ENCODE results near the gene MDH2.
"Not testable (repeated sequence)": the region's sequence is repeated elsewhere in the genome, so short reads cannot be mapped to it uniquely, and the experiment has no call there.

Gene MDH2

GRCh38 chr7:76048668-76048988 is 722 bp downstream of the MDH2 start:
- DNase-seq = no peak

DNA sequence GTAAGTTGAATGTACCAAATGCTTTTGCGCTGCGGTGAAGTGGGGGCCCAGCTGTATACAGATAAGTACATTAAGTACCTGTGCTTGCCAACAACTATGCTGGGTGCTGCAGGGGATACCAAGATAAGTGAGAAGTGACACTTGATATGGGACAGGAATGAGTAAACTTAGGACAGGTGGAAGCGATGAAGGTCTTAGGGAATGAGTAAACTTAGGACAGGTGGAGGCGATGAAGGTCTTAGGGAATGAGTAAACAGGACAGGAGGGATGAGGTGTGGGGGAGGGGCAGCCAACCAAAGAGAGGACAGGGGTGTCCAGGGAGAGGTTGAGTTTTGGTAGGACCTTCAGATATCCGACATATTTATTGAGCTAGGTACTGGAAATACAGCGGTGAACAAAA is 1.4 kb downstream of the MDH2 start:
- no peak for DNase-seq

GRCh38 chr7:76050545-76050944 is 2.6 kb downstream of the MDH2 start:
- DNase-seq = no peak

DNA sequence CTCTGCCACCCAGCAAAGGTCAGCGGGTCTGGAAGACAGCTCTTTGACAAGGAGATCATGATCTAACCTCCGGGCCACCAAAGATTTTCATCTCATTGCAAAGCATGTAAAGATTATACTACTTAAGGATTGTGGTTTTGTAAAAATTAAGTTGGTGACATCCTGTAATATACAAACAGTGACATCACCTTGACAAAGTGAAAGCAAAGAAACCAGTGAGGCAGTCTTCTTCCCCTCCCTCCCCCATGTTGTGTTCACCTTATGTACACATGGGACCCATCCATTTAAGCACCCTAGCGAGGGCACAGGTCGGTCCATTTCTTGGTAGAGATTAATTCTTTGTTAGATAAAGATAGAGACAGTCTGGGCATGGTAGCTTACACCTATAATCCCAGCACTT is 3.9 kb downstream of the MDH2 start:
- no peak for DNase-seq

DNA sequence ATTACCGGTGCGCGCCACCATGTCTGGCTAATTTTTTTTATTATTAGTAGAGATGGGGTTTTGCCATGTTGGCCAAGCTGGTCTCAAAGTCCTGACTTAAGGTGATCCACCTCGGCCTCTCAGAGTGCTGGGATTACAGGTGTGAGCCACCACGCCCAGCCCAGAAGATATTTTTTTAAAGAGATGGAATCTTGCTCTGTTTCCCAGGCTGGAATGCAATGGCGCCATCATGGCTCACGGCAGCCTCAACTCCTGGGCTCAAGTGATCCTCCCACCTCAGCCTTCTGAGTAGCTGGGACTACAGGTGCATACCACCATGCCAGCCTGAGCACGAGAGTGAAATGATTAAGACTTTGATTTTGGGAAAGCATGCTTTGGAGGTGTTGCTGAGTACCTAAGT is 4.8 kb downstream of the MDH2 start:
- DNase-seq = not testable (repeated sequence)

- no peak for DNase-seq
Observed at GRCh38 chr7:76053461-76053860, 5.6 kb downstream of the MDH2 start.

DNA sequence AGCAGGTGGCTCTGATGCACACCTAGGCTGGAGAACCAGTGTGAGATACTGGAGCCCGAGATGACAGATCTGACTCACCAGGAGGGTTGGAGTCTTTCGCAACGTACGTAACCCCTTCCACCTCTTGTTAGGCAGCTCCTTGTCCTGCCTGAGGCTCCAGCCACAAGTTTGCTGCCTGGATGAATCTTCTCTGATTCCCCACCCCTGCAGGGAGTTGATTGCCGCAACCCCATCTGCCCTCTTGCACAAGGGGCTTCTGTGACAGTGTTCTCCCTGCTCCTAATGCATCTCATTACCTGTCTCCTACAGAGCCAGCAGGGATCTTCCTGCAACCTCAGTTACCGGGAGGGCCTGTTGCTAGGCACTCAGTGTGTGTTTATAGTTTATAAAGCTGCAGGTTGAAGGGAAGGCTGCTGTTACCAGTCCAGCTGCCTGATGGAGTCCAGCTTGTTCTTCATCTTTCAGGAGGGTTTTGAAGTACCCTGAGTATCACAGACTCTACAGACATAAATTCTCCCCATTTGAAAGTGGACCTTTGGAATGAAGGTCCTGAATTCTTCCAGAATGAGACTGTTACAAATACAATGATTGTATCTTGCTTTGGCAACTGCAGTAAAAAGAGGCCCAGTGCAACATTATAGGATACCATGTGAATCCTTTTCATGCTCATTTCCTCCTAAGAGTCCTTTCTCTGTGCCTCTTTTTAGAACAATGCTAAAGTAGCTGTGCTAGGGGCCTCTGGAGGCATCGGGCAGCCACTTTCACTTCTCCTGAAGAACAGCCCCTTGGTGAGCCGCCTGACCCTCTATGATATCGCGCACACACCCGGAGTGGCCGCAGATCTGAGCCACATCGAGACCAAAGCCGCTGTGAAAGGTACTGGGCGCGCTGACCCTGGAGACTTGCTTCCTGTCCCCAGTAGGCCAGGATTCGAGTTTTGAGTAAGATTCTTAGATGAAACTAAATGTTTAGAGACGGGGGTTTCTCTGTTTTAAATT is 6.5 kb downstream of the MDH2 start:
- no peak for DNase-seq

DNA sequence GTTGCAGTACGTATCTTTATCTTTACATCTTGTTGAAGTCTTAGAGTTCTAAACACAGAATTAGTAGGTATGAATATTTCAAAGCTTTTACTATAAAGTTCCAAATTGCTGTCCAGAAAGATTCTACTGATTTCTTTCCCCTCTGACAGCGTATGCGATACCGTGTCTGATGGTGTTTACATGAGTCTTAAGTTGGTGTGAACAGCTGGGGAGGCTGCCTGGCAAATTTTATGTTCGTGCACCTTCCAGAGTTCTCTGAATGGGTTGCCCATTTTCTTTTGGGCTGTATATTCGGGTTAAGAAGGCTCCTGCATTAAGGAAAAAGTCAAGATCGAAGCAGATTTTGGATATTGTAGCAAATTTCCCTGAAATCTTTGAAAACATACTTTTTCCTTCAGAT is 8.3 kb downstream of the MDH2 start:
- no peak for DNase-seq

DNA sequence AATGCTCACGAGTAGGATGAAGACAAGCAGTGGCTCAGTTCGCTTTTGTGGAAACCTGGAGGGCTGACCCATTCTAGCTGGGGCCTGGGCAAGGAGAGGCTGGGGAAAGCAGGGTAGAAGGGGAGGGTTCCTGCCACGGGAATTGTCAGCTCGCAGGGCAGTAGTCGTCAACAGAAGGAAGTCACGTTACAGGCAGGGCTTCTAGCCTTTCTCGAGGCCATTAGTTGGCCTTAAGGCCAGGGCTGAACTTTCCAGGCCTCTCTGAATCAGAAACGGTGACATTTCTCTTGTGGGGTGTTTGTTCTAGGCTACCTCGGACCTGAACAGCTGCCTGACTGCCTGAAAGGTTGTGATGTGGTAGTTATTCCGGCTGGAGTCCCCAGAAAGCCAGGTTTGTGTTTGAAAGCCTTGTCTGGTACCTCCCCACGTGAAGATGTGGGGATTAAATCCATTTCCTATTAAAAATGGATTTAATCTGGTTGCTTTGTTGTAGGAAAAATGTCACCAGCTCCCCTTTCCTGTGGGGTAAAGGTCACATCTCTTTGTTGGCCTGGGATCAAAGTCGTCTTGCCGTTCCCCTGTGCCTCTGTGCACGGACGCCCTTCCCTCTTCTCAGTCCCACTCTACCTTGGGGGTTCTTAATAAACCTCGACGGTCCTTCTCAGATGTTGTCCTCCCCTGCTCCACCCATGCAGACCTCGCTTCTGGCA is 9.4 kb downstream of the MDH2 start:
- DNase-seq = no peak

DNA sequence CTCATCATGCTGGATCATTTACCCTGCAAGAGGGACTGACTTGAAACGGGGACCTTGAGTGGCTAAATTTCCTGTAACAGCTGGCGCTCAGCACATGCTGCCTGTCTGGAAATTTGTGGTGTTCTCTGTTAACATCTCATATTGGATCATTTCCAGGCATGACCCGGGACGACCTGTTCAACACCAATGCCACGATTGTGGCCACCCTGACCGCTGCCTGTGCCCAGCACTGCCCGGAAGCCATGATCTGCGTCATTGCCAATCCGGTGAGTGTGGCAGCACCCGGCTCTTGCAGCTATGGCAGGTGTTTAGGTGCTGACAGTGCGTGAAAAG is 9.9 kb downstream of the MDH2 start:
- no peak for DNase-seq

DNA sequence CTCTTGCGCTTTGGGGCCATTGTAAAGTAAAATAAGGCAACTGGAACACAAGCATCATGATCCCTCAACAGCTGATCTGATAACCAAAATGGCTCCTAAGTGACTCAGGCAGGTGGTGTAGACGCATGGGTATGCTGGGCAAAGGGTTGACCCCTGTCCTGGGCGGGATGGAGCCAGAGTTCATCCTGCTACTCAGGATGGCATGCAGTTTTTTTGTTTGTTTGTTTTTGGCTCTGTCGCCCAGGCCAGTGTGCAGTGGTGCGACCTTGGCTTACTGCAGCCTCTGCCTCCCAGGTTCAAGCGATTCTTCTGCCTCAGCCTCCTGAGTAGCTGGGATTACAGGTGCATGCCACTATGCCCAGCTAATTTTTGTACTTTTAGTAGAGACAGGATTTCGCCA is 10.8 kb downstream of the MDH2 start:
- not testable (repeated sequence) for DNase-seq

DNA sequence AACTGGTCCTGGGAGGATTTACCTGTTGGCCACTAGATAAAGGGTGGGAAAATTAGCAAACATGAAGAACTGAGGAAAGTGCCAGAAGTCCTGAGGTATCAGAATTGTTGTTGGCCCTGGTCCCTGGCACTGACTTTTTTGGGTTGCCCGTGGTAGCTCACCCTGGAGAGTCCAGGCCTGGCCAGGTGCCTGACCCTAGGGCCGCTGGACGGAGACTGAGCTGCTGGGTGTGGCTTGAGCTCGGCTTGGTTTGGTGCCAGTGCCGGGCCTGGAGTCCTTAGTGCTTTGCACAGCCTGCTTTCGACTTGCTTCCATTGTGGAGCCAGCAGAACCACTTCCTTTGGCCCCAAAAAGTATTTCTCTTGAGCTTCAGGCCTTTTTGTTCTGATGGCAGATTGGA is 12.9 kb downstream of the MDH2 start:
- DNase-seq = no peak

GRCh38 chr7:76062254-76062653 is 14.3 kb downstream of the MDH2 start:
- DNase-seq = no peak

DNA sequence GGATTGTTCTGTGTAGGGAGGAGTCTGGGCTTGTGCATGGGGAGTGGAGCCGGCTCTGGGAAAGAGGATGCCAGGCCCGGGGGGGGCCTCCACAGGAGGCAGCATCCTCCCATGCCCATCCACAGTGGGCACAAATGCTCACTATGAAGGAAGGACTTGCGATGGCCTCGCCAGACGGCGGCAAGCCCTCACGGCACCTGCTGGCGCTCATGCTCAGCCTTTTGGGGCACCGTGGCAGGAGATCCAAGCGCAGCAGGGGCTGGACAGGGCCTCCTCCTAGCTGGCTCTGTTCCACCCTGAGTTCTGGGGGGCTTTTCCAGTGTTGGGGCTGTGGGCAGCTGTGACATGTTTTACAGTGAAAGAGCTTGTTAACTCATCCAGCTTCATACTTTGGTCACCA is 15.2 kb downstream of the MDH2 start:
- no peak for DNase-seq

- DNase-seq = no peak
Observed at GRCh38 chr7:76063525-76063924, 15.6 kb downstream of the MDH2 start.

DNA sequence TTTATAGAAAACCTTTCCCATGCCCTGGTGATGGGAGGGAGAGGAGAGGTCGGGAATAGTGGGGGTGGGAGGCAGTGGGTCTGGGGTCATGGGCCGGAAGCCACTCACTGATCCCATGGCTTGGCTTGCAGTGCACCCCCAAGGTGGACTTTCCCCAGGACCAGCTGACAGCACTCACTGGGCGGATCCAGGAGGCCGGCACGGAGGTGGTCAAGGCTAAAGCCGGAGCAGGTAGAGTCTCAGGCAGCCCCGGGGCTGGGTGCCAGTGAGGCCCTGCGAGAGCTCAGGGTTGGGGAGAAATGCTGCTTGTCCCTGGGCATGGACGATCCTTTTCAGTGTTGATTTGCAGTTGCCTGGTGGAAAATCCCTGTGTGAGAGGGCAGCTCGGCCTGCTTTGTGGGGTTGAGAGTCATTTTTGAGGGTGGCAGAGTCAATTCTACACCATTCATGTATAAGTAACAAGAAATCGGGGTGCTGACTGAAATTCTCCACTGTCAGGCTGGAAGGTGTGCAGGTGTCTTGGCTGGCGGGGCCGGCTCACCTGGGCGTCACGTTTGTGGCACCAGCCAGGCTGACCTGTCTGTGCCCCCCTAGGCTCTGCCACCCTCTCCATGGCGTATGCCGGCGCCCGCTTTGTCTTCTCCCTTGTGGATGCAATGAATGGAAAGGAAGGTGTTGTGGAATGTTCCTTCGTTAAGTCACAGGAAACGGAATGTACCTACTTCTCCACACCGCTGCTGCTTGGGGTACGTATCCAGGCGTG is 16.5 kb downstream of the MDH2 start:
- no peak for DNase-seq

- DNase-seq = no peak
Observed at GRCh38 chr7:76065016-76065612, 17.2 kb downstream of the MDH2 start.

GRCh38 chr7:76066716-76067503 is 19.0 kb downstream of the MDH2 start:
- DNase-seq = no peak

GRCh38 chr7:76069238-76069638 is 21.3 kb downstream of the MDH2 start:
- no peak for DNase-seq

- DNase-seq = no peak
Observed at GRCh38 chr7:76071316-76072242, 23.7 kb downstream of the MDH2 start.
